HFFc6 (cell line): ENCODE results near the gene PTGDR2. TPM values are rescaled to one million over a fixed set of nuclear protein-coding genes. Genes with fewer than 3 reads are reported as not detected.

Source experiments
- DNase-seq: peaks from one replicate; pipeline ENCODE4 v3.0.0-alpha.2; 2018
- H3K27ac Mint-ChIP-seq: 2 replicates; pipeline ENCODE4 v1.8.0; 2020; ENCODE audit warnings: mild to moderate bottlenecking, mixed read lengths
- H3K27me3 Mint-ChIP-seq: 2 replicates; pipeline ENCODE4 v1.8.0; 2021; ENCODE audit warnings: mild to moderate bottlenecking, moderate library complexity, mixed read lengths; ENCODE audit not compliant: insufficient read depth
- H3K36me3 Mint-ChIP-seq: 2 replicates; pipeline ENCODE4 v1.8.0; 2021; ENCODE audit warnings: low read depth, mixed read lengths
- H3K4me1 Mint-ChIP-seq: 2 replicates; pipeline ENCODE4 v1.8.0; 2020; ENCODE audit warnings: low read depth, mixed read lengths
- H3K4me3 Mint-ChIP-seq: 2 replicates; pipeline ENCODE4 v1.8.0; 2020; ENCODE audit warnings: mild to moderate bottlenecking, moderate library complexity, mixed read lengths
- H3K9me3 Mint-ChIP-seq: 2 replicates; pipeline ENCODE4 v1.8.0; 2020; ENCODE audit warnings: mild to moderate bottlenecking, mixed read lengths
- CTCF ChIP-seq: fragments of 200-600 bp; sonication (generic); IDR thresholded peaks from 2 replicates; pipeline ENCODE4 v1.5.0; 2021; ENCODE audit warnings: antibody characterized with exemption, mild to moderate bottlenecking
- total RNA-seq, 6 experiments: library from RNA; stranded (reverse); fragmentation: NEBNext Ultra II Directional; extraction: Animal tissue kit (Norgen Biotek cat#: 25700); gene quantifications; 2 replicates in 1 of 6; 3 replicates in 5 of 6; pipeline ENCODE4 v1.2.3, GENCODE V29; 2021

The PTGDR2 gene
- total RNA-seq, 6 experiments from 2014 or later = not detected

- H3K4me3 Mint-ChIP-seq = no peak overlapping the region
- no peak for TF ChIP-seq CTCF
Observed at GRCh38 chr11:60858731-60859464, 3.1 kb upstream of the PTGDR2 start.

GRCh38 chr11:60858236-60858635 is 2.5 kb upstream of the PTGDR2 start:
- Mint-ChIP-seq H3K4me3 (no peak overlapping the region), H3K27ac (peak overlapping the region; percentile 59; the same call in 1 of the 2 replicates), H3K27me3 (peaks cover 12% of the 10 kb centered on the region), H3K4me1 (peaks cover 24% of the 10 kb centered on the region), H3K36me3 (no peaks in the 10 kb centered on the region), H3K9me3 (no peaks in the 10 kb centered on the region)
- no peak for TF ChIP-seq CTCF
- no peak for DNase-seq

More at GRCh38 chr11:60858731-60859464, 3.1 kb upstream of the PTGDR2 start:
- Mint-ChIP-seq H3K27me3 (peaks cover 13% of the 10 kb centered on the region), H3K4me1 (peaks cover 24% of the 10 kb centered on the region), H3K27ac (peak overlapping the region; percentile 27; the same call in 1 of the 2 replicates), H3K36me3 (no peaks in the 10 kb centered on the region), H3K9me3 (no peaks in the 10 kb centered on the region)
- DNase-seq = no peak

- Mint-ChIP-seq H3K4me1 (peaks cover 24% of the 10 kb centered on the region), H3K36me3 (no peaks in the 10 kb centered on the region), H3K4me3 (no peak overlapping the region), H3K27me3 (peaks cover 7% of the 10 kb centered on the region), H3K27ac (peak overlapping the region; percentile 59; the same call in 1 of the 2 replicates), H3K9me3 (no peaks in the 10 kb centered on the region)
- no peak for TF ChIP-seq CTCF
- peak; percentile 30 for DNase-seq
Observed at GRCh38 chr11:60857378-60858232, 1.9 kb upstream of the PTGDR2 start.

- DNase-seq = no peak
- Mint-ChIP-seq H3K4me1 (peaks cover 24% of the 10 kb centered on the region), H3K9me3 (no peaks in the 10 kb centered on the region), H3K27me3 (peaks cover 2% of the 10 kb centered on the region), H3K27ac (no peak overlapping the region), H3K36me3 (peaks cover 14% of the 10 kb centered on the region), H3K4me3 (no peak overlapping the region)
- TF ChIP-seq CTCF = no peak
Observed at GRCh38 chr11:60854847-60855725, 664 bp downstream of the PTGDR2 start.

GRCh38 chr11:60854140-60854846 is 1.5 kb downstream of the PTGDR2 start:
- no peaks in the 10 kb centered on the region for H3K9me3 Mint-ChIP-seq
- peaks cover 14% of the 10 kb centered on the region for H3K36me3 Mint-ChIP-seq
- H3K4me3 Mint-ChIP-seq = no peak overlapping the region
- no peak for DNase-seq
- H3K27me3 Mint-ChIP-seq = peaks cover 2% of the 10 kb centered on the region
- peaks cover 24% of the 10 kb centered on the region for H3K4me1 Mint-ChIP-seq
- no peak for TF ChIP-seq CTCF
- H3K27ac Mint-ChIP-seq = no peak overlapping the region
